IMR-90 (cell line): Measurements from ENCODE around the gene CXXC4.

Experiments
- CEBPB ChIP-seq: IDR thresholded peaks from 2 replicates; pipeline ENCODE4 v1.6.1; 2012; ENCODE audit warnings: low read depth, low read length, improper control_type of control experiment
- CTCF ChIP-seq: conservative IDR thresholded peaks from 2 replicates; pipeline ENCODE4 v1.5.1; 2012; ENCODE audit warnings: mild to moderate bottlenecking, low read depth, low read length, improper control_type of control experiment
- MAZ ChIP-seq: IDR thresholded peaks from 2 replicates; pipeline ENCODE4 v1.6.1; 2012; ENCODE audit warnings: low read depth, mild to moderate bottlenecking, low read length, improper control_type of control experiment, moderate library complexity, borderline replicate concordance
- NFE2L2 ChIP-seq: fragments of 150-350 bp; IDR thresholded peaks from 2 replicates; pipeline ENCODE4 v1.6.1; 2016; ENCODE audit warnings: low read depth, mild to moderate bottlenecking, low read length
- POLR2A ChIP-seq: IDR thresholded peaks from 2 replicates; pipeline ENCODE4 v1.6.1; 2012; ENCODE audit warnings: mild to moderate bottlenecking, low read depth, low read length
- RAD21 ChIP-seq: IDR thresholded peaks from 2 replicates; pipeline ENCODE4 v1.6.1; 2012; ENCODE audit warnings: low read length, improper control_type of control experiment
- RCOR1 ChIP-seq: IDR thresholded peaks from 2 replicates; pipeline ENCODE4 v1.6.1; 2012; ENCODE audit warnings: mild to moderate bottlenecking, low read length, improper control_type of control experiment; ENCODE audit not compliant: insufficient replicate concordance
- RFX5 ChIP-seq: IDR thresholded peaks from 2 replicates; pipeline ENCODE4 v1.8.0; 2012; ENCODE audit warnings: low read depth, mild to moderate bottlenecking, low read length, moderate library complexity
- SMC3 ChIP-seq: fragments of 150-350 bp; IDR thresholded peaks from 2 replicates; pipeline ENCODE4 v1.6.1; 2016; ENCODE audit warnings: low read depth, mild to moderate bottlenecking, antibody characterized with exemption, low read length, moderate library complexity
- TF ChIP-seq, protein P1 (sequence below): fragments of 150-350 bp; IDR thresholded peaks from 2 replicates; pipeline ENCODE4 v1.6.1; 2017; ENCODE audit warnings: mild to moderate bottlenecking, antibody characterized with exemption, low read length, low read depth
- TF ChIP-seq, protein P2 (sequence below): fragments of 150-350 bp; IDR thresholded peaks from 2 replicates; pipeline ENCODE4 v1.6.1; 2016; ENCODE audit warnings: low read depth, mild to moderate bottlenecking, low read length, moderate library complexity, borderline replicate concordance

- TF ChIP-seq CTCF (no peak), POLR2A (no peak), RAD21 (no peak), SMC3 (no peak), RCOR1 (no peak), MAZ (no peak), NFE2L2 (no peak), CEBPB (no peak), RFX5 (no peak)
- TF ChIP-seq, protein P1, sequence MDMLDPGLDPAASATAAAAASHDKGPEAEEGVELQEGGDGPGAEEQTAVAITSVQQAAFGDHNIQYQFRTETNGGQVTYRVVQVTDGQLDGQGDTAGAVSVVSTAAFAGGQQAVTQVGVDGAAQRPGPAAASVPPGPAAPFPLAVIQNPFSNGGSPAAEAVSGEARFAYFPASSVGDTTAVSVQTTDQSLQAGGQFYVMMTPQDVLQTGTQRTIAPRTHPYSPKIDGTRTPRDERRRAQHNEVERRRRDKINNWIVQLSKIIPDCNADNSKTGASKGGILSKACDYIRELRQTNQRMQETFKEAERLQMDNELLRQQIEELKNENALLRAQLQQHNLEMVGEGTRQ, result no peak
- TF ChIP-seq, protein P2, sequence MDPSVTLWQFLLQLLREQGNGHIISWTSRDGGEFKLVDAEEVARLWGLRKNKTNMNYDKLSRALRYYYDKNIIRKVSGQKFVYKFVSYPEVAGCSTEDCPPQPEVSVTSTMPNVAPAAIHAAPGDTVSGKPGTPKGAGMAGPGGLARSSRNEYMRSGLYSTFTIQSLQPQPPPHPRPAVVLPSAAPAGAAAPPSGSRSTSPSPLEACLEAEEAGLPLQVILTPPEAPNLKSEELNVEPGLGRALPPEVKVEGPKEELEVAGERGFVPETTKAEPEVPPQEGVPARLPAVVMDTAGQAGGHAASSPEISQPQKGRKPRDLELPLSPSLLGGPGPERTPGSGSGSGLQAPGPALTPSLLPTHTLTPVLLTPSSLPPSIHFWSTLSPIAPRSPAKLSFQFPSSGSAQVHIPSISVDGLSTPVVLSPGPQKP, result no peak
Measured at GRCh38 chr4:104447294-104447693, 47.4 kb downstream of the CXXC4 start.
